Measurements from ENCODE around the gene ARHGEF3. TPM values are rescaled to one million over a fixed set of nuclear protein-coding genes. Genes with fewer than 3 reads are reported as not detected.

The ARHGEF3 gene
- total RNA-seq, 1 experiment from 2014 or later, result 4.4 TPM

- no peak overlapping the region; a peak in 1 of 7 replicates for H3K27ac Mint-ChIP-seq
- Histone ChIP-seq H4K20me1 (ENCODE audit: control insufficient read depth, insufficient read depth, insufficient read length) (no peaks in the 10 kb centered on the region), H4K5ac (ENCODE audit: insufficient read length, low read depth, low read length) (no peak overlapping the region), H3K79me2 (ENCODE audit: insufficient read depth, low read length) (no peaks in the 10 kb centered on the region), H3K27me3 (ENCODE audit: insufficient read depth, low read length) (no peaks in the 10 kb centered on the region), H3K79me1 (ENCODE audit: insufficient read depth, low read depth, low read length, poor library complexity, severe bottlenecking) (no peaks in the 10 kb centered on the region), H2BK20ac (ENCODE audit: low read depth, low read length, poor library complexity, severe bottlenecking) (no peak overlapping the region), H3K9me3 (ENCODE audit: control insufficient read depth, low read depth, low read length) (no peaks in the 10 kb centered on the region), H3K18ac (ENCODE audit: insufficient read length, low read depth, low read length) (no peak overlapping the region), H3K23ac (ENCODE audit: insufficient read length, low read depth, low read length) (no peak overlapping the region), H2BK15ac (ENCODE audit: low read depth, low read length) (no peak overlapping the region), H2BK120ac (ENCODE audit: low read depth, low read length, poor library complexity, severe bottlenecking) (no peak overlapping the region), H3K9ac (ENCODE audit: extremely low read depth, insufficient read length, low read length) (no peak overlapping the region), H2AFZ (ENCODE audit: low read length) (no peak overlapping the region), H3K14ac (ENCODE audit: insufficient read depth, low read length) (no peak overlapping the region), H3K56ac (ENCODE audit: insufficient read length, low read depth, low read length) (no peak overlapping the region), H2AK5ac (ENCODE audit: insufficient read length, low read length) (no peak overlapping the region), H4K8ac (replicated peaks; ENCODE audit: insufficient read length, low read depth, low read length) (no peak overlapping the region), H3K4me1 (ENCODE audit: insufficient read depth, low read length) (no peaks in the 10 kb centered on the region), H3K4ac (ENCODE audit: low read depth, low read length) (no peak overlapping the region), H3K4me2 (ENCODE audit: insufficient read depth, insufficient read length, low read length) (no peak overlapping the region), H2BK12ac (ENCODE audit: insufficient read length, low read depth, low read length) (no peak overlapping the region), H3K23me2 (ENCODE audit: insufficient read length, low read depth, low read length, poor library complexity, severe bottlenecking) (no peaks in the 10 kb centered on the region), H2BK5ac (ENCODE audit: insufficient read length, low read length) (no peak overlapping the region), H4K91ac (ENCODE audit: insufficient read length, low read depth, low read length) (no peak overlapping the region), H3T11ph (ENCODE audit: low read length) (no peak overlapping the region), H3K27ac (ENCODE audit: insufficient read length, low read depth, low read length) (no peak overlapping the region)
- TF ChIP-seq CTCF (conservative IDR thresholded peaks at IDR 0.05), result no peak
- DNase-seq, result no peak
- no peaks in the 10 kb centered on the region for H3K36me3 Mint-ChIP-seq (ENCODE audit: insufficient read depth in 1 of 3, low read depth in 3 of 3)
- peaks cover 3% of the 10 kb centered on the region in 2 experiments; a peak in 1 of 4 replicates for H3K4me1 Mint-ChIP-seq
- H3K27me3 Mint-ChIP-seq (ENCODE audit: low read depth), result no peaks in the 10 kb centered on the region
- H3K9me3 Mint-ChIP-seq, result no peaks in the 10 kb centered on the region
- WGBS (ENCODE audit: extremely low coverage, insufficient read length, low lambda C conversion rate), result no CpG with 5 or more reads among the region's 3 CpGs
- H3K4me3 Mint-ChIP-seq, result no peak overlapping the region
These were observed 29.8 kb upstream of the ARHGEF3 start for GRCh38 chr3:56831572-56831971.
